Mesothelial cell of epicardium (in vitro differentiated cells): ENCODE data around the gene ZSWIM3. TPM values are rescaled to one million over a fixed set of nuclear protein-coding genes. Genes with fewer than 3 reads are reported as not detected.

Experiments
- DNase-seq, 2 experiments: peaks; one replicate each; pipeline ENCODE4 v3.0.0; 2021; ENCODE audit warnings: low spot score in 2 of 2; ENCODE audit not compliant: unreplicated experiment in 2 of 2
- H3K27ac Mint-ChIP-seq: 2 replicates; pipeline ENCODE4 v1.8.0; 2021; ENCODE audit warnings: mixed read lengths
- H3K27me3 Mint-ChIP-seq: 2 replicates; pipeline ENCODE4 v1.8.0; 2021; ENCODE audit warnings: low read depth, mixed read lengths
- H3K36me3 Mint-ChIP-seq: 2 replicates; pipeline ENCODE4 v1.8.0; 2021; ENCODE audit warnings: mixed read lengths
- H3K4me1 Mint-ChIP-seq: 2 replicates; pipeline ENCODE4 v1.8.0; 2021; ENCODE audit warnings: mixed read lengths
- H3K4me3 Mint-ChIP-seq: 2 replicates; pipeline ENCODE4 v1.8.0; 2021; ENCODE audit warnings: mild to moderate bottlenecking, moderate library complexity, mixed read lengths
- H3K9me3 Mint-ChIP-seq: 2 replicates; pipeline ENCODE4 v1.8.0; 2021; ENCODE audit warnings: mixed read lengths
- total RNA-seq: library from RNA; stranded (reverse); gene quantifications from 3 replicates; pipeline ENCODE4 v1.2.1, GENCODE V29; 2021
- TF ChIP-seq, protein P1 (sequence below): fragments of 200-600 bp; sonication (generic); IDR thresholded peaks from one replicate; pipeline ENCODE4 v1.5.0; 2021; ENCODE audit warnings: antibody characterized with exemption; ENCODE audit not compliant: unreplicated experiment

Gene ZSWIM3
- total RNA-seq, 1 donor from 2014 or later = 4.6 TPM

DNA sequence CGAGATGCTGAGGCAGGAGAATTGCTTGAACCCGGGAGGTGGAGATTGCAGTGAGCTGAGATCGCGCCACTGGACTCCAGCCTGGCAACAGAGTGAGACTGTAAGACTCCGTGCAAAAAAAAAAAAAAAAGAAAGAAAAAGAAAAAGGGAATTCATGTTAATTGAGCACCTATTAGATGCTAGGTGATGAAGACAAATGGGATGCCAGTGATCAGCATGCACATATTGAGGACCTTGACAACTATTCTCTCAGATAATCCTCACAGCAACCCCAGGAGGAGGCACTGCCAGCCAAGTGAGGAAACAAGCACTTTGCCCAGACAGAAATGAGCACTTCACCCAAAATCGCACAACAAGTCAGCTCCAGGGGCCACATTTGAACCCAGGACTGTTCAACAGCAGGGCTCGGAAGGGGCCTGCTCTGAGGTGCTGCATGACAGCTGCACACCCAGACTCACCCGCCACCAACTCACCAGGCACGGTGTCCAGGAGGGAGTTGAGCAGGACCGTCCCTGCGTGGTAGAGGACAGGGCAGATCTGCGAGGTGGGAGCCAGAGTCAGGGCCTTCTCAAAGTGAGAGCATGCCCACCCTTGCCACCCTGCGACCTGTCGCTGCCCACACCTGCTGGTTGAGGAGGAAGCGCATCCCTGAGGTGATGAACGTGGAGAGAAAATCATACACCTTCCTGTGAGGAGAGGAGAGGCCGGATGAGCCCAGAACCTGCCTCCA, 50.0 kb downstream of the ZSWIM3 start:
- H3K4me3 Mint-ChIP-seq = no peak overlapping the region
- peaks cover 7% of the 10 kb centered on the region for H3K4me1 Mint-ChIP-seq
- H3K36me3 Mint-ChIP-seq = peaks cover 27% of the 10 kb centered on the region
- no peaks in the 10 kb centered on the region for H3K27me3 Mint-ChIP-seq
- TF ChIP-seq, protein P1, sequence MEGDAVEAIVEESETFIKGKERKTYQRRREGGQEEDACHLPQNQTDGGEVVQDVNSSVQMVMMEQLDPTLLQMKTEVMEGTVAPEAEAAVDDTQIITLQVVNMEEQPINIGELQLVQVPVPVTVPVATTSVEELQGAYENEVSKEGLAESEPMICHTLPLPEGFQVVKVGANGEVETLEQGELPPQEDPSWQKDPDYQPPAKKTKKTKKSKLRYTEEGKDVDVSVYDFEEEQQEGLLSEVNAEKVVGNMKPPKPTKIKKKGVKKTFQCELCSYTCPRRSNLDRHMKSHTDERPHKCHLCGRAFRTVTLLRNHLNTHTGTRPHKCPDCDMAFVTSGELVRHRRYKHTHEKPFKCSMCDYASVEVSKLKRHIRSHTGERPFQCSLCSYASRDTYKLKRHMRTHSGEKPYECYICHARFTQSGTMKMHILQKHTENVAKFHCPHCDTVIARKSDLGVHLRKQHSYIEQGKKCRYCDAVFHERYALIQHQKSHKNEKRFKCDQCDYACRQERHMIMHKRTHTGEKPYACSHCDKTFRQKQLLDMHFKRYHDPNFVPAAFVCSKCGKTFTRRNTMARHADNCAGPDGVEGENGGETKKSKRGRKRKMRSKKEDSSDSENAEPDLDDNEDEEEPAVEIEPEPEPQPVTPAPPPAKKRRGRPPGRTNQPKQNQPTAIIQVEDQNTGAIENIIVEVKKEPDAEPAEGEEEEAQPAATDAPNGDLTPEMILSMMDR = no peak
- no peak overlapping the region for H3K27ac Mint-ChIP-seq
- no peak for DNase-seq
- no peaks in the 10 kb centered on the region for H3K9me3 Mint-ChIP-seq

DNA sequence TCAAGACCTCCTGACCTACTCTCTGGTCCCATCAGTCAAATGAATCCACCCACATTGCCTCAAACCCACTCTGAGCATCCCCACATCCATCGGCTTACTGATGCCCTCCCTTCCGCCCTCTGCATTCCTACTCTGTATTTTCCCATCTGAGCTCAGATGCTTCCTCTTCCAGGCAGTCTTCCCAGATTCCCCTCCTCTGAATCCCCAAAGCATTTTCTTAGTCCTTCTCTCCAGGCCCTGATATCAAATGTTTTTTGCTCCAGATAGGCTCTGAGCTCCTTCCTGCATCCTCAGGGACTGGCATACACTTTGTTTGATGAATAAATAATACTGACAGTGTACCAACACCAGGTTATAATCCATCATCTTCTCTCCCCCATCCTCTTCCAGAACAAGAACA, 50.7 kb downstream of the ZSWIM3 start:
- TF ChIP-seq, protein P1 = no peak
- Mint-ChIP-seq H3K27ac (no peak overlapping the region), H3K36me3 (peaks cover 27% of the 10 kb centered on the region), H3K4me3 (no peak overlapping the region), H3K4me1 (peaks cover 8% of the 10 kb centered on the region), H3K9me3 (no peaks in the 10 kb centered on the region), H3K27me3 (no peaks in the 10 kb centered on the region)
- DNase-seq = no peak

DNA sequence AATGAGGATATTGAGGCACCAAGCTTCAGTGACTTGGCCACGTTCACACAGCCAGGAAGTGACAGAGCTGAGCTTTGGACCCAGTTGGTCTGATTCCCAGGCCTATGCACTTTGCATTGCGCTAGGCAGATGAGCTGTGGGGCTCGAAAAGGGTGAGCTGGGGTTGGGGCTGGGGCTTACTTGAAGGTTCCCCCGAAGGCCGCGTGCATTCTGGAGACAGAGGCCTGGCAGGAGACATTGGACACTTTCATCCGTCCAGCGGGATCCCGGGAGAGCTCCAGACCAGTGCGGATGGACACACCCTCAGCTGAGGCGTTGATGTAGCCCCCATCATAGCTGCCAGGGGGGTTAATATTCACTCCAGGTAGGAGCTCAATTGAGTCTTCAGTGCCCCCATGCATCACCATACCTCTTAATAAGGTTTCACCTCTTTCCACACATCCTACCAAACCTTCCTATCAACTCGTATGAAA, 52.0 kb downstream of the ZSWIM3 start:
- H3K4me3 Mint-ChIP-seq = no peak overlapping the region
- no peaks in the 10 kb centered on the region for H3K9me3 Mint-ChIP-seq
- no peaks in the 10 kb centered on the region for H3K27me3 Mint-ChIP-seq
- peaks cover 25% of the 10 kb centered on the region for H3K36me3 Mint-ChIP-seq
- DNase-seq = no peak
- H3K4me1 Mint-ChIP-seq = peaks cover 8% of the 10 kb centered on the region
- H3K27ac Mint-ChIP-seq = no peak overlapping the region
- TF ChIP-seq, protein P1 = no peak

DNA sequence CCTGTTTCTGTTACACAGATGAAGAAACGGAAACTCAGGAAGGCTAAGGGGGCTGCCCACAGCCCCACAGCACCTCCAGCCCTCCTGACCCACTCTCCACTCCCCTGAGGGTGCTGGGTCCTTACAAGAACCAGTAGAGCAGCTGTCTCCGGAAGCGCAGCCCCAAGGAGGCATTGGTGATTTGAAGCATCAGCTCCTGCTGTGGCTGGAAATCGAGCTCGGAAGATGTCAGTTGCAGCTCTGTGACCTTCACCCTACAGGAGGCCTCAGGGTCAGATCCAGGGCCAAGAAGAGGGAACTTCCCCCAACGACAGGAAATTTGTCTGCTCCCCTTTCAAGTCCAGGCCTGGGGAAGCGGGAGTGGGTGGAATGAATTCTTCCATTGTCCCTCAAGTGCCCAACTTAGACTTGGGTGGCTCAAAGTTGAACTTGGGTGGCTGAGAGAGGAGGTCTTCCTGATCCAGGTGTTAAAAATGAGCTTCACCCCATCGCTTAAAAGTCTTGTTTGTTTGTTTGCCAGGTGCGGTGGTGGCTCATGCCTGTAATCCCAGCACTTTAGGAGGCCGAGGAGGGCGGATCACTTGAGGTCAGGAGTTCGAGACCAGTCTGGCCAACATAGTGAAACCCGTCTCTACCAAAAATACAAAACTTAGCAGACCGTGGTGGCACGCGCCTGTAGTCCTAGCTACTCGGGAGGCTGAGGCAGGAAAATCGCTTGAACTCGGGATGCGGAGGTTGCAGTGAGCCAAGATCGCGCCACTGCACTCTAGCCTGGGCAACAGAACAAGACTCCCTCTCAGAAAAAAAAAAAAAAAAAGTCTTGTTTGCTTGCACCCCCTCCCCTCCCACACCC, 52.6 kb downstream of the ZSWIM3 start:
- Mint-ChIP-seq H3K4me1 (peaks cover 8% of the 10 kb centered on the region), H3K4me3 (peak overlapping the region; percentile 76), H3K27me3 (no peaks in the 10 kb centered on the region), H3K36me3 (peaks cover 25% of the 10 kb centered on the region), H3K27ac (peak overlapping the region; percentile 94), H3K9me3 (no peaks in the 10 kb centered on the region)
- TF ChIP-seq, protein P1 = no peak
- no peak for DNase-seq

DNA sequence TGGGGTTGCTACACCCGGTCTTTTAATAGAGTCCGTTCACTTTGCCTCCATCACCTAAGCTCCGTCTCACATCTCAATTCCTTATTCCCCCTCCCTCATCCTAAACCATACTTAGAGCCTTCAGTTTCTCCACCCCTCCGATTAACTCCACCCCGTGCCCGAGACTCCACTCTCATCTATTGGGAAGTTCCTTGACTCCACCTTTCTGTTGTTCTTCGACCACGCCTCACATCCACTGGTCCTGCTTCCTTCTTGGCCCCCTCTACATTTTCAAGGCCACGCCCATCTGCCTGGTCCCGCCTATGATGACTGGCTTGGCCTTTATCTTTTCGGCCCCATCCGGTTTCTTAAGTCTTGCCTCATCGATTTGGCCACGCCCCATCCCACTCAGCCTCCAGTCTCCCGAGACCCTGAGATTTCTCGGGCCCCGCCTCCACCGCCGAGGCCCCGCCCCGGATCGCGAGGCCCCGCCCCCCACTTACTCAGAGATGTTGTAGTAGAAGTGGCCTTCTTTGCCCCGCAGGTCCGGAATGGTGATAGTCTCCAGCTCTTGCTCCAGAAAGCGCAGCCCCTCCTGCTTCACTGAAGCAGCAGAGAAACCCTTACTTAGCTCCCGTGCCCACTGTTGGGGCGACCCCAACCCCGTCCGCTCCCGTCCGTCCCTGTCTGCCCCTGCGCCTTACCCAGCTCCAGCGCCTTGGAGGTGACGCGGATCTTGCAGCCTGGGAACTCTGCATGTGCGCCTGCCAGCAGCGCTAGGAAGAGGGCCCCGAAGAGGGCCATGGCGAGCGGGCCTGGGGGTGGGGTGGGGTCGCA, 53.5 kb downstream of the ZSWIM3 start:
- Mint-ChIP-seq H3K27ac (peak overlapping the region; percentile 94), H3K27me3 (no peaks in the 10 kb centered on the region), H3K36me3 (peaks cover 21% of the 10 kb centered on the region), H3K4me1 (peaks cover 8% of the 10 kb centered on the region), H3K4me3 (peak overlapping the region; percentile 76), H3K9me3 (no peaks in the 10 kb centered on the region)
- TF ChIP-seq, protein P1 = no peak
- peak; percentile 93 to 98 for DNase-seq
